Loucy (cell line): ENCODE results near the gene CIB2.

ENCODE experiments used
- EZH2phosphoT487 ChIP-seq: fragments of 200-600 bp; IDR thresholded peaks from 2 replicates; pipeline ENCODE4 v1.6.1; 2018; ENCODE audit warnings: antibody characterized with exemption, mild to moderate bottlenecking, moderate library complexity, borderline replicate concordance
- TF ChIP-seq, protein P1 (sequence below): fragments of 200-600 bp; sonication (generic); conservative IDR thresholded peaks from 2 replicates; pipeline ENCODE4 v1.5.1; 2014; ENCODE audit warnings: mild to moderate bottlenecking, antibody characterized with exemption, low read length

DNA sequence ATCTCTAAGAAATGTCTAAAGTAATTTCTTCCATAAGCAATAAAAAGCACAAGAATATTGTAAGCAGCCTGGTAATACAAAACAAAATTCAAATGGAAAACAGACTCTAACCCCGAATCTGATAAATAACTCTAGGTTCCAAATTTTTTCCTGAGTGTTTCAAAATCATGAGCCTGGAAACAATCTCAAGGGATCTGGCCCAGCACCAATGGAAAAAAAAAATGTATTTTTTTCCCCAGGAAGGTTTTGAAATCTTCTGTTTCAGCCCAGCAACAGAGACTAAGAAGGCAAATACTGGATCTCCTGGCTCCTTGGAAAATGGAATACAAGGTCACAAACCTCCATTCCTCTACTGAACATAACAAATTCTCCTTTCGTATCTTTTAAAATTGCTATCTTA lies 66.7 kb downstream of the CIB2 start:
- TF ChIP-seq, protein P1, sequence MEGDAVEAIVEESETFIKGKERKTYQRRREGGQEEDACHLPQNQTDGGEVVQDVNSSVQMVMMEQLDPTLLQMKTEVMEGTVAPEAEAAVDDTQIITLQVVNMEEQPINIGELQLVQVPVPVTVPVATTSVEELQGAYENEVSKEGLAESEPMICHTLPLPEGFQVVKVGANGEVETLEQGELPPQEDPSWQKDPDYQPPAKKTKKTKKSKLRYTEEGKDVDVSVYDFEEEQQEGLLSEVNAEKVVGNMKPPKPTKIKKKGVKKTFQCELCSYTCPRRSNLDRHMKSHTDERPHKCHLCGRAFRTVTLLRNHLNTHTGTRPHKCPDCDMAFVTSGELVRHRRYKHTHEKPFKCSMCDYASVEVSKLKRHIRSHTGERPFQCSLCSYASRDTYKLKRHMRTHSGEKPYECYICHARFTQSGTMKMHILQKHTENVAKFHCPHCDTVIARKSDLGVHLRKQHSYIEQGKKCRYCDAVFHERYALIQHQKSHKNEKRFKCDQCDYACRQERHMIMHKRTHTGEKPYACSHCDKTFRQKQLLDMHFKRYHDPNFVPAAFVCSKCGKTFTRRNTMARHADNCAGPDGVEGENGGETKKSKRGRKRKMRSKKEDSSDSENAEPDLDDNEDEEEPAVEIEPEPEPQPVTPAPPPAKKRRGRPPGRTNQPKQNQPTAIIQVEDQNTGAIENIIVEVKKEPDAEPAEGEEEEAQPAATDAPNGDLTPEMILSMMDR: no peak
- TF ChIP-seq EZH2phosphoT487: no peak
